DMS53 treated with DMSO at 0.1 percent for 48 hours (cell line): Measurements from ENCODE around the gene LILRA2.
"Not testable (repeated sequence)": the region's sequence is repeated elsewhere in the genome, so short reads cannot be mapped to it uniquely, and the experiment has no call there.

Experiments used
- DNase-seq: peaks from one replicate; lab custom pipeline; 2025; ENCODE audit not compliant: unreplicated experiment; lab: John Stamatoyannopoulos, UW

Gene LILRA2

GRCh38 chr19:54573330-54573872 is at the start of gene LILRA2:
Gene LILRA2 (plus strand): TSS chr19:54573790. CDS start chr19:54573879, 89 bp downstream.
- DNase-seq, result no peak

GRCh38 chr19:54525636-54526035 is 48.0 kb upstream of the LILRA2 start:
- no peak for DNase-seq

GRCh38 chr19:54526972-54527371 is 46.6 kb upstream of the LILRA2 start:
- no peak for DNase-seq

- DNase-seq, result no peak
Observed at GRCh38 chr19:54530866-54531265, 42.7 kb upstream of the LILRA2 start.

GRCh38 chr19:54532528-54532927 is 41.1 kb upstream of the LILRA2 start:
- DNase-seq, result no peak

- DNase-seq, result no peak
Observed at GRCh38 chr19:54533476-54533875, 40.1 kb upstream of the LILRA2 start.

GRCh38 chr19:54534156-54534555 is 39.4 kb upstream of the LILRA2 start:
- DNase-seq, result no peak

GRCh38 chr19:54535601-54536000 is 38.0 kb upstream of the LILRA2 start:
- no peak for DNase-seq

GRCh38 chr19:54536956-54537355 is 36.6 kb upstream of the LILRA2 start:
- DNase-seq, result no peak

GRCh38 chr19:54541712-54542111 is 31.9 kb upstream of the LILRA2 start:
- DNase-seq, result no peak

- DNase-seq, result no peak
Observed at GRCh38 chr19:54548806-54549205, 24.8 kb upstream of the LILRA2 start.

- DNase-seq, result no peak
Observed at GRCh38 chr19:54549224-54549623, 24.4 kb upstream of the LILRA2 start.

GRCh38 chr19:54551293-54551692 is 22.3 kb upstream of the LILRA2 start:
- no peak for DNase-seq

- DNase-seq, result no peak
Observed at GRCh38 chr19:54551950-54552912, 21.4 kb upstream of the LILRA2 start.

- no peak for DNase-seq
Observed at GRCh38 chr19:54552913-54553310, 20.7 kb upstream of the LILRA2 start.

- no peak for DNase-seq
Observed at GRCh38 chr19:54554006-54554405, 19.6 kb upstream of the LILRA2 start.

GRCh38 chr19:54554896-54555295 is 18.7 kb upstream of the LILRA2 start:
- no peak for DNase-seq

GRCh38 chr19:54556194-54556593 is 17.4 kb upstream of the LILRA2 start:
- DNase-seq, result no peak

GRCh38 chr19:54558339-54558738 is 15.3 kb upstream of the LILRA2 start:
- no peak for DNase-seq

- no peak for DNase-seq
Observed at GRCh38 chr19:54560881-54561385, 12.7 kb upstream of the LILRA2 start.

- DNase-seq, result no peak
Observed at GRCh38 chr19:54561840-54562239, 11.8 kb upstream of the LILRA2 start.

- not testable (repeated sequence) for DNase-seq
Observed at GRCh38 chr19:54563206-54563605, 10.4 kb upstream of the LILRA2 start.
